CD4-positive, alpha-beta T cell (primary cell): ENCODE data around the gene SH3BGRL2. TPM values are rescaled to one million over a fixed set of nuclear protein-coding genes. Genes with fewer than 3 reads are reported as not detected.

ENCODE experiments used
- ATAC-seq: fragments of 200-7000 bp; cut with Tn5 transposase; one replicate; pipeline ENCODE4 v1.10.0; 2022; ENCODE audit warnings: mild to moderate bottlenecking; ENCODE audit not compliant: poor library complexity
- CTCF ChIA-PET: fragments of 350-600 bp; sonication (Branson Sonifier 250); formaldehyde crosslinking; loops from one replicate; lab custom pipeline; 2021; ENCODE audit warnings: antibody characterized with exemption, inconsistent platforms; lab: Charles Lee
- POLR2A ChIA-PET: fragments of 350-600 bp; sonication (Branson Sonifier 250); formaldehyde crosslinking; loops from one replicate; lab custom pipeline; 2021; ENCODE audit warnings: antibody characterized with exemption, inconsistent platforms; lab: Charles Lee
- DNase-seq, 14 experiments: peaks; one replicate each; pipeline ENCODE4 v3.0.0-alpha.2; 2013 to 2020; ENCODE audit warnings: mixed read lengths in 2 of 14
- H3K27ac ChIP-seq, 2 donors: one replicate each; pipeline versions ENCODE4 v1.5.1 to v1.7.0; 2013; ENCODE audit warnings: low read length in 2 of 2, low read depth in 1 of 2, mild to moderate bottlenecking in 1 of 2
- H3K27me3 ChIP-seq, 2 experiments: 1 replicate in 1 of 2; 2 replicates in 1 of 2; pipeline versions ENCODE4 v1.6.1 to v1.7.0; 2013; ENCODE audit warnings: low read length in 2 of 2, control low read depth in 1 of 2, mild to moderate bottlenecking in 1 of 2, moderate library complexity in 1 of 2; ENCODE audit not compliant: insufficient read depth in 2 of 2, control insufficient read depth in 1 of 2
- H3K36me3 ChIP-seq: one replicate; pipeline ENCODE4 v1.6.1; 2013; ENCODE audit warnings: low read length, control low read depth; ENCODE audit not compliant: insufficient read depth
- H3K4me1 ChIP-seq: one replicate; pipeline ENCODE4 v1.6.1; 2013; ENCODE audit warnings: low read length, control low read depth; ENCODE audit not compliant: insufficient read depth
- H3K4me3 ChIP-seq: one replicate; pipeline ENCODE4 v1.5.1; 2013; ENCODE audit warnings: mild to moderate bottlenecking, low read length, moderate library complexity
- H3K9me3 ChIP-seq, 2 experiments: 1 replicate in 1 of 2; 2 replicates in 1 of 2; pipeline versions ENCODE4 v1.6.1 to v1.7.0; 2013; ENCODE audit warnings: low read length in 2 of 2, mild to moderate bottlenecking in 2 of 2, control low read depth in 1 of 2, moderate library complexity in 1 of 2; ENCODE audit not compliant: control insufficient read depth in 1 of 2, insufficient read depth in 1 of 2
- H3K27ac Mint-ChIP-seq: one replicate; pipeline ENCODE4 v1.8.0; 2020; ENCODE audit warnings: mixed read lengths
- H3K27me3 Mint-ChIP-seq: one replicate; pipeline ENCODE4 v1.8.0; 2021; ENCODE audit warnings: mixed read lengths
- H3K36me3 Mint-ChIP-seq: one replicate; pipeline ENCODE4 v1.8.0; 2021; ENCODE audit warnings: low read depth, mixed read lengths
- H3K4me1 Mint-ChIP-seq: one replicate; pipeline ENCODE4 v1.8.0; 2021; ENCODE audit warnings: low read depth, mixed read lengths
- H3K4me3 Mint-ChIP-seq: one replicate; pipeline ENCODE4 v1.8.0; 2020; ENCODE audit warnings: mild to moderate bottlenecking, mixed read lengths
- H3K9me3 Mint-ChIP-seq: one replicate; pipeline ENCODE4 v1.8.0; 2020; ENCODE audit warnings: mixed read lengths
- intact Hi-C, 2 experiments: fragments of 100-400 bp; cut with DNase I in 1 of 2; cut with micrococcal nuclease in 1 of 2; formaldehyde crosslinking; loops; one replicate each; pipeline versions ENCODE4 v1.15.1 to v1.9.0; 2023 to 2025; cut with DNase I, micrococcal nuclease
- total RNA-seq, 174 experiments: library from RNA in 2 of 174; stranded (reverse) in 2 of 174; gene quantifications; one replicate each; pipeline ENCODE4 v1.2.3 and lab custom pipeline; 2021 to 2026
- TF ChIP-seq, protein P1 (sequence below): fragments of 200-600 bp; IDR thresholded peaks from one replicate; pipeline ENCODE4 v1.8.0; 2022; ENCODE audit warnings: antibody characterized with exemption, mild to moderate bottlenecking

The SH3BGRL2 gene
- total RNA-seq, 2 experiments from 2014 or later: 0.25 to 0.38 TPM

- H3K36me3 ChIP-seq: no peaks in the 10 kb centered on the region
- CTCF ChIA-PET: no interaction called here
- no peaks in the 10 kb centered on the region for H3K9me3 ChIP-seq
- POLR2A ChIA-PET: no interaction called here
- H3K27ac ChIP-seq: no peak overlapping the region
- no peaks in the 10 kb centered on the region for H3K4me1 Mint-ChIP-seq
- no peaks in the 10 kb centered on the region for H3K9me3 Mint-ChIP-seq
- no peak overlapping the region for H3K4me3 Mint-ChIP-seq
- intact Hi-C loops: no loop called here
- no peaks in the 10 kb centered on the region for H3K36me3 Mint-ChIP-seq
- TF ChIP-seq, protein P1, sequence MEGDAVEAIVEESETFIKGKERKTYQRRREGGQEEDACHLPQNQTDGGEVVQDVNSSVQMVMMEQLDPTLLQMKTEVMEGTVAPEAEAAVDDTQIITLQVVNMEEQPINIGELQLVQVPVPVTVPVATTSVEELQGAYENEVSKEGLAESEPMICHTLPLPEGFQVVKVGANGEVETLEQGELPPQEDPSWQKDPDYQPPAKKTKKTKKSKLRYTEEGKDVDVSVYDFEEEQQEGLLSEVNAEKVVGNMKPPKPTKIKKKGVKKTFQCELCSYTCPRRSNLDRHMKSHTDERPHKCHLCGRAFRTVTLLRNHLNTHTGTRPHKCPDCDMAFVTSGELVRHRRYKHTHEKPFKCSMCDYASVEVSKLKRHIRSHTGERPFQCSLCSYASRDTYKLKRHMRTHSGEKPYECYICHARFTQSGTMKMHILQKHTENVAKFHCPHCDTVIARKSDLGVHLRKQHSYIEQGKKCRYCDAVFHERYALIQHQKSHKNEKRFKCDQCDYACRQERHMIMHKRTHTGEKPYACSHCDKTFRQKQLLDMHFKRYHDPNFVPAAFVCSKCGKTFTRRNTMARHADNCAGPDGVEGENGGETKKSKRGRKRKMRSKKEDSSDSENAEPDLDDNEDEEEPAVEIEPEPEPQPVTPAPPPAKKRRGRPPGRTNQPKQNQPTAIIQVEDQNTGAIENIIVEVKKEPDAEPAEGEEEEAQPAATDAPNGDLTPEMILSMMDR: no peak
- no peaks in the 10 kb centered on the region for H3K27me3 Mint-ChIP-seq
- no peaks in the 10 kb centered on the region for H3K4me1 ChIP-seq
- no peaks in the 10 kb centered on the region for H3K27me3 ChIP-seq
- H3K4me3 ChIP-seq: no peak overlapping the region
- DNase-seq (no peak), ATAC-seq (no peak)
- no peak overlapping the region for H3K27ac Mint-ChIP-seq
Measured at GRCh38 chr6:79605968-79606764, 25.0 kb upstream of the SH3BGRL2 start.

DNA sequence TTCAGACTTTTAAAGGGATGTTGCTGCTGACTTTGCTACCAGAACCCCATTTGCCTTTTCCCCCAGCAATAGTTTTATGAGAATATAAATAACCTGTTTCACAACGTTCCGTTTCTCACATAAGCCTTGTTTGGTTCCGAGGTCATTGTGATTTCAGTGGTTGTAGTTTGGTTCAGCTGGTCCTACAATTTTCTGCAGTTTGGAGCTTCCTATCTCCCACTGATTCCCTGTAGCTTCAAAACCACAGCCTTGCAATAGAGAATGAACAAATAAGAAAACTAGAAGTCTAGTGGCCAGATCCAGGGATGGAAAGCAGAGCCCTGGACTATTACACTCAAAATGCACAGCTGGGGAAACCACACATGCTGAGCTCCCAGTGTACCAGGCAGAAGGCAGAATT is 24.1 kb upstream of the SH3BGRL2 start:
- ATAC-seq (no peak), DNase-seq (no peak)
- Histone ChIP-seq H3K36me3 (no peaks in the 10 kb centered on the region), H3K27me3 (no peaks in the 10 kb centered on the region), H3K9me3 (no peaks in the 10 kb centered on the region), H3K4me3 (no peak overlapping the region), H3K27ac (no peak overlapping the region), H3K4me1 (no peaks in the 10 kb centered on the region)
- Mint-ChIP-seq H3K27ac (no peak overlapping the region), H3K4me3 (no peak overlapping the region), H3K27me3 (no peaks in the 10 kb centered on the region), H3K9me3 (no peaks in the 10 kb centered on the region), H3K4me1 (no peaks in the 10 kb centered on the region), H3K36me3 (no peaks in the 10 kb centered on the region)
- ChIA-PET POLR2A (no interaction called here), CTCF (no interaction called here)
- intact Hi-C loops: no loop called here
- TF ChIP-seq, protein P1: no peak

- Histone ChIP-seq H3K9me3 (no peaks in the 10 kb centered on the region), H3K27me3 (no peaks in the 10 kb centered on the region), H3K36me3 (no peaks in the 10 kb centered on the region), H3K27ac (no peak overlapping the region), H3K4me1 (no peaks in the 10 kb centered on the region), H3K4me3 (no peak overlapping the region)
- TF ChIP-seq, protein P1: no peak
- H3K4me1 Mint-ChIP-seq: no peaks in the 10 kb centered on the region
- intact Hi-C loops: no loop called here
- H3K4me3 Mint-ChIP-seq: no peak overlapping the region
- CTCF ChIA-PET: no interaction called here
- H3K27ac Mint-ChIP-seq: no peak overlapping the region
- POLR2A ChIA-PET: no interaction called here
- ATAC-seq (no peak), DNase-seq (no peak)
- H3K36me3 Mint-ChIP-seq: no peaks in the 10 kb centered on the region
- H3K9me3 Mint-ChIP-seq: no peaks in the 10 kb centered on the region
- no peaks in the 10 kb centered on the region for H3K27me3 Mint-ChIP-seq
Measured at GRCh38 chr6:79608334-79609224, 22.6 kb upstream of the SH3BGRL2 start.
